SK-N-SH (cell line): ENCODE measurements around the gene C11orf86. TPM values are rescaled to one million over a fixed set of nuclear protein-coding genes. Genes with fewer than 3 reads are reported as not detected.
A peak's percentile ranks its signal among the peaks of the same experiment; 100 is the strongest.

Source experiments
- CTCF ChIA-PET: fragments of 300-600, 350-600 bp; formaldehyde crosslinking; extraction: SDS; loops from one replicate; lab custom pipeline; 2021; lab: Yijun Ruan, JAX
- POLR2A ChIA-PET: fragments of 350-600 bp; sonication (Branson Sonifier 250); formaldehyde crosslinking; extraction: SDS; loops from one replicate; lab custom pipeline; 2020; ENCODE audit warnings: antibody characterized with exemption, inconsistent platforms; lab: Yijun Ruan, JAX
- DNase-seq: peaks from one replicate; pipeline ENCODE4 v3.0.0; 2012
- H2AFZ ChIP-seq: fragments of 200-600 bp; sonication (generic); 2 replicates; pipeline ENCODE4 v1.8.1; 2016; ENCODE audit warnings: antibody characterized with exemption, mild to moderate bottlenecking, low read depth
- H3F3A ChIP-seq: fragments of 200-600 bp; sonication (generic); replicated peaks from 2 replicates; pipeline ENCODE3; 2016; ENCODE audit warnings: antibody characterized with exemption, mild to moderate bottlenecking; ENCODE audit not compliant: insufficient read depth
- H3K27ac ChIP-seq, 2 experiments: fragments of 200-500 bp in 1 of 2; fragments of 200-600 bp in 1 of 2; sonication (Bioruptor generic) in 1 of 2; sonication (generic), shearing (Covaris generic) in 1 of 2; 2 replicates each; pipeline versions ENCODE4 v1.5.1 to v1.6.1; 2014 to 2016; ENCODE audit warnings: low read depth in 2 of 2, inconsistent platforms in 1 of 2, low read length in 1 of 2, mild to moderate bottlenecking in 1 of 2, mixed read lengths in 1 of 2
- H3K27me3 ChIP-seq: fragments of 200-600 bp; sonication (generic), shearing (Covaris generic); 2 replicates; pipeline ENCODE4 v1.6.1; 2016; ENCODE audit warnings: mixed run types; ENCODE audit not compliant: insufficient read depth
- H3K36me3 ChIP-seq, 2 experiments: fragments of 200-500 bp in 1 of 2; fragments of 200-600 bp in 1 of 2; sonication (Bioruptor generic) in 1 of 2; sonication (generic) in 1 of 2; replicated peaks in 1 of 2; 2 replicates each; pipeline versions ENCODE3 to v1.5.1; 2014 to 2016; ENCODE audit warnings: low read length in 1 of 2, mild to moderate bottlenecking in 1 of 2; ENCODE audit not compliant: insufficient read depth in 2 of 2, control insufficient read depth in 1 of 2
- H3K4me1 ChIP-seq, 2 experiments: fragments of 200-500 bp in 1 of 2; fragments of 200-600 bp in 1 of 2; sonication (Bioruptor generic) in 1 of 2; sonication (generic), shearing (Covaris generic) in 1 of 2; 2 replicates each; pipeline versions ENCODE4 v1.5.1 to v1.6.1; 2014 to 2016; ENCODE audit warnings: low read depth in 1 of 2, low read length in 1 of 2, mixed run types in 1 of 2; ENCODE audit not compliant: insufficient read depth in 2 of 2, control insufficient read depth in 1 of 2
- H3K4me2 ChIP-seq: fragments of 200-600 bp; sonication (generic), shearing (Covaris generic); 2 replicates; pipeline ENCODE4 v1.6.1; 2017; ENCODE audit warnings: mixed run types
- H3K4me3 ChIP-seq, 2 experiments: fragments of 200-500 bp in 1 of 2; fragments of 200-600 bp in 1 of 2; sonication (Bioruptor generic) in 1 of 2; sonication (generic), shearing (Covaris generic) in 1 of 2; 2 replicates each; pipeline versions ENCODE4 v1.5.1 to v1.8.1; 2014 to 2016; ENCODE audit warnings: low read depth in 2 of 2, inconsistent platforms in 1 of 2, low read length in 1 of 2, mild to moderate bottlenecking in 1 of 2, mixed read lengths in 1 of 2, moderate library complexity in 1 of 2
- H3K79me2 ChIP-seq: fragments of 200-600 bp; sonication (generic); 2 replicates; pipeline ENCODE4 v1.8.1; 2017; ENCODE audit warnings: mild to moderate bottlenecking; ENCODE audit not compliant: insufficient read depth
- H3K9ac ChIP-seq: fragments of 200-600 bp; sonication (generic); 2 replicates; pipeline ENCODE4 v1.6.1; 2017; ENCODE audit warnings: mixed run types
- H3K9me2 ChIP-seq: fragments of 200-600 bp; sonication (generic); 2 replicates; pipeline ENCODE4 v1.6.1; 2017; ENCODE audit warnings: mixed run types
- H3K9me3 ChIP-seq: fragments of 200-600 bp; sonication (generic); 2 replicates; pipeline ENCODE4 v1.6.1; 2017; ENCODE audit warnings: mixed run types, mild to moderate bottlenecking, moderate library complexity
- H4K20me1 ChIP-seq: fragments of 200-600 bp; sonication (generic); 2 replicates; pipeline ENCODE4 v1.6.1; 2017; ENCODE audit warnings: mild to moderate bottlenecking, mixed run types; ENCODE audit not compliant: insufficient read depth
- CHD2 ChIP-seq: fragments of 150-350 bp; IDR thresholded peaks from 2 replicates; pipeline ENCODE4 v1.6.1; 2018; ENCODE audit warnings: low read length; ENCODE audit not compliant: partially characterized antibody
- ELF1 ChIP-seq: IDR thresholded peaks from 2 replicates; pipeline ENCODE4 v1.4.0; 2012
- EZH2phosphoT487 ChIP-seq: fragments of 200-600 bp; sonication (generic); IDR thresholded peaks from 2 replicates; pipeline ENCODE4 v1.6.1; 2017; ENCODE audit warnings: low read depth, mixed run types, mild to moderate bottlenecking, antibody characterized with exemption, moderate library complexity, borderline replicate concordance
- FOSL2 ChIP-seq: IDR thresholded peaks from 2 replicates; pipeline ENCODE4 v1.4.0; 2012; ENCODE audit warnings: low read depth, mild to moderate bottlenecking, moderate library complexity, borderline replicate concordance
- FOXM1 ChIP-seq: IDR thresholded peaks from 2 replicates; pipeline ENCODE4 v1.4.0; 2012; ENCODE audit warnings: low read depth, mild to moderate bottlenecking
- GABPA ChIP-seq: IDR thresholded peaks from 2 replicates; pipeline ENCODE4 v1.4.0; 2012; ENCODE audit warnings: low read depth, mild to moderate bottlenecking
- GATA2 ChIP-seq: sonication (generic); formaldehyde crosslinking; IDR thresholded peaks from 2 replicates; pipeline ENCODE4 v1.5.0; 2020; ENCODE audit warnings: mild to moderate bottlenecking, missing genetic modification reagents
- JUND ChIP-seq: IDR thresholded peaks from 2 replicates; pipeline ENCODE4 v1.4.0; 2012
- MXI1 ChIP-seq: IDR thresholded peaks from 2 replicates; pipeline ENCODE4 v1.6.1; 2012; ENCODE audit warnings: mild to moderate bottlenecking, low read depth, low read length, improper control_type of control experiment
- NFIC ChIP-seq: IDR thresholded peaks from 2 replicates; pipeline ENCODE4 v1.4.0; 2012; ENCODE audit warnings: borderline replicate concordance
- POLR2AphosphoS5 ChIP-seq: IDR thresholded peaks from 2 replicates; pipeline ENCODE4 v1.6.1; 2012; ENCODE audit warnings: low read depth, low read length
- RAD21 ChIP-seq: IDR thresholded peaks from 2 replicates; pipeline ENCODE4 v1.6.1; 2012; ENCODE audit warnings: mild to moderate bottlenecking, low read length
- SIN3A ChIP-seq: IDR thresholded peaks from 2 replicates; pipeline ENCODE4 v1.6.1; 2012; ENCODE audit warnings: low read depth, mild to moderate bottlenecking, low read length, moderate library complexity, borderline replicate concordance
- TAF1 ChIP-seq: IDR thresholded peaks from 2 replicates; pipeline ENCODE4 v1.6.1; 2012; ENCODE audit warnings: low read depth, mild to moderate bottlenecking, low read length, moderate library complexity, borderline replicate concordance
- TEAD4 ChIP-seq: IDR thresholded peaks from 2 replicates; pipeline ENCODE4 v1.4.0; 2012; ENCODE audit warnings: mild to moderate bottlenecking, borderline replicate concordance; ENCODE audit not compliant: insufficient read depth
- WGBS: methylation state at CpG from one replicate; pipeline ENCODE4 v1.1.6; 2017; ENCODE audit warnings: low lambda C conversion rate; 5-methylcytosine and 5-hydroxymethylcytosine counted together
- polyA plus RNA-seq, 3 experiments: library from polyadenylated mRNA; depleted of rRNA; stranded (reverse); fragments of >200 nt; gene quantifications; 2 replicates each; pipeline ENCODE4 v1.2.3, GENCODE V29; 2012
- TF ChIP-seq, protein P1 (sequence below): IDR thresholded peaks from 2 replicates; pipeline ENCODE4; 2012
- TF ChIP-seq, protein P2 (sequence below): fragments of 150-350 bp; IDR thresholded peaks from 2 replicates; pipeline ENCODE4 v1.6.1; 2016; ENCODE audit warnings: mild to moderate bottlenecking, low read depth, low read length

Gene C11orf86
- polyA plus RNA-seq, 1 of the 3 experiments (the other 2 are of a cell fraction), result 0.08 TPM

DNA sequence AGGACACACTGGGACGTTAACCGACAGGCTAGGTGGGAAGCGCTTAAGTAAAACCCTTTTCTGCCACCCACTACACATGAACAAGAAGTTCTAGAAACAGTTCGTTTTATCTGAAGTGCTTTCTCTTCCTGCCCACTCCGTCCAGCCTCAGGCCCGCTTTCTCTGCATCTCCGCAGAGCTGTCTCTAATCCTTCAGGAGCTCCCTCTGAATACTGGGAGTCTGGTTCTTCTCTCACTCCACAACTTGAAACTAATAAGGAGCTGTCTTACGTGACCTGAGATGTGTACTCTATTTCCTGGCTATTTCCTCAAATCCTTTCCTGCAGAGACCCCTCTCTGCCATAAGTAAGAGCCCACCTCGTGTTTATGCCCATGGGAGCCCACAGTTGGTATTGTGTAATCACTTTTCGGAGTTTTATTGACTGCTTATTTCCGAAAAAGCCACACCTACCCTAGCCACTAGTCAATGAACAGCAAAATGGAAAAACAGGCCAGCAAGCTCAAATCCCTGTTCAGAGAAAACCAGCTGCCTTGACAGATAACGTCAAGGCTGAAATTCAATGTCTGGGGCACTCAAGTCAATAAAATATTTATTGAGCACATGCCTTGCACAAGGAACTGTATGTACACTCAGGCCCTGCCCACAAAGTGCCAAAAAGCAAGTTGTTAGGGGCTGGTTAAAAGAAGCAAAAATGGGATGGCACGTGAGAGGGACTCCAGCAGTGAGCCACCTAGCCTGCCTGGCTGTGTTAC is 21.8 kb upstream of the C11orf86 start:
- no peaks in the 10 kb centered on the region for H3K9me2 ChIP-seq
- TF ChIP-seq, protein P1, sequence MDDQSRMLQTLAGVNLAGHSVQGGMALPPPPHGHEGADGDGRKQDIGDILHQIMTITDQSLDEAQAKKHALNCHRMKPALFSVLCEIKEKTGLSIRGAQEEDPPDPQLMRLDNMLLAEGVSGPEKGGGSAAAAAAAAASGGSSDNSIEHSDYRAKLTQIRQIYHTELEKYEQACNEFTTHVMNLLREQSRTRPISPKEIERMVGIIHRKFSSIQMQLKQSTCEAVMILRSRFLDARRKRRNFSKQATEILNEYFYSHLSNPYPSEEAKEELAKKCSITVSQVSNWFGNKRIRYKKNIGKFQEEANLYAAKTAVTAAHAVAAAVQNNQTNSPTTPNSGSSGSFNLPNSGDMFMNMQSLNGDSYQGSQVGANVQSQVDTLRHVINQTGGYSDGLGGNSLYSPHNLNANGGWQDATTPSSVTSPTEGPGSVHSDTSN, result no peak
- no peak for TF ChIP-seq MXI1
- TF ChIP-seq POLR2AphosphoS5, result no peak
- no peak for TF ChIP-seq FOXM1
- TF ChIP-seq NFIC, result no peak
- TF ChIP-seq EZH2phosphoT487, result no peak
- TF ChIP-seq TEAD4, result no peak
- no peak for TF ChIP-seq JUND
- TF ChIP-seq GABPA, result no peak
- TF ChIP-seq, protein P2, sequence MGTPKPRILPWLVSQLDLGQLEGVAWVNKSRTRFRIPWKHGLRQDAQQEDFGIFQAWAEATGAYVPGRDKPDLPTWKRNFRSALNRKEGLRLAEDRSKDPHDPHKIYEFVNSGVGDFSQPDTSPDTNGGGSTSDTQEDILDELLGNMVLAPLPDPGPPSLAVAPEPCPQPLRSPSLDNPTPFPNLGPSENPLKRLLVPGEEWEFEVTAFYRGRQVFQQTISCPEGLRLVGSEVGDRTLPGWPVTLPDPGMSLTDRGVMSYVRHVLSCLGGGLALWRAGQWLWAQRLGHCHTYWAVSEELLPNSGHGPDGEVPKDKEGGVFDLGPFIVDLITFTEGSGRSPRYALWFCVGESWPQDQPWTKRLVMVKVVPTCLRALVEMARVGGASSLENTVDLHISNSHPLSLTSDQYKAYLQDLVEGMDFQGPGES, result no peak
- no peak for TF ChIP-seq TAF1
- TF ChIP-seq CHD2, result no peak
- no peak for TF ChIP-seq ELF1
- no peak for TF ChIP-seq RAD21
- no peak for TF ChIP-seq SIN3A
- TF ChIP-seq GATA2 (CRISPR knock-in tag), result no peak
- TF ChIP-seq FOSL2, result no peak
- no peaks in the 10 kb centered on the region; the same call in 1 of the 2 replicates for H3K79me2 ChIP-seq
- no peak for DNase-seq
- H3F3A ChIP-seq, result peaks cover 10% of the 10 kb centered on the region
- H3K9me3 ChIP-seq, result no peaks in the 10 kb centered on the region
- no peak overlapping the region for H3K4me3 ChIP-seq
- peaks cover 11 to 52% of the 10 kb centered on the region in 2 experiments for H3K4me1 ChIP-seq
- no peaks in the 10 kb centered on the region for H3K27me3 ChIP-seq
- H3K27ac ChIP-seq, result peak overlapping the region in 1 of 2 experiments; percentile 75; a peak in 2 of 4 replicates
- H2AFZ ChIP-seq, result no peak overlapping the region
- H4K20me1 ChIP-seq, result no peaks in the 10 kb centered on the region
- no peak overlapping the region for H3K4me2 ChIP-seq
- CTCF ChIA-PET, result interaction anchor here (1.1 to 2.0 kb wide), 2 partner anchors 72 to 258 kb away, joined by 3 to 8 read pairs; no protein-coding TSS in a partner anchor
- 89% methylated on average over 13 of the region's 13 CpGs for WGBS
- POLR2A ChIA-PET, result no interaction called here
- no peak overlapping the region for H3K9ac ChIP-seq
- H3K36me3 ChIP-seq, result no peaks in the 10 kb centered on the region
